Hepatocyte (in vitro differentiated cells): ENCODE data around the gene CBARP.

Source experiments
- CTCF ChIP-seq: fragments of 200-600 bp; sonication (generic); IDR thresholded peaks from 2 replicates; pipeline ENCODE4 v1.5.1; 2016; ENCODE audit warnings: antibody characterized with exemption, mild to moderate bottlenecking; ENCODE audit not compliant: poor library complexity
- EZH2 ChIP-seq: fragments of 200-600 bp; sonication (generic); IDR thresholded peaks from 2 replicates; pipeline ENCODE4 v1.6.1; 2016; ENCODE audit warnings: antibody characterized with exemption, mild to moderate bottlenecking, borderline replicate concordance
- EZH2phosphoT487 ChIP-seq: fragments of 200-600 bp; sonication (generic); IDR thresholded peaks from one replicate; pipeline ENCODE4 v1.6.1; 2018; ENCODE audit warnings: antibody characterized with exemption, mild to moderate bottlenecking, low read depth, moderate library complexity; ENCODE audit not compliant: unreplicated experiment, severe bottlenecking

GRCh38 chr19:1220976-1221903, 16.6 kb downstream of the CBARP start:
- TF ChIP-seq CTCF (peak; percentile 60), EZH2 (no peak), EZH2phosphoT487 (no peak)
